ENCODE results near the gene FKBP6. TPM values are rescaled to one million over a fixed set of nuclear protein-coding genes. Genes with fewer than 3 reads are reported as not detected.
A peak's percentile ranks its signal among the peaks of the same experiment; 100 is the strongest.

Gene FKBP6
- total and polyA plus RNA-seq, 9 of the 15 experiments (the other 6 are each of a cell fraction or from before 2014, with no cell fraction given), result not detected

GRCh38 chr7:73308665-73309214 is 19.2 kb upstream of the FKBP6 start, which contains the start of gene NSUN5 (continued):
- TF ChIP-seq RBM14 (IDR thresholded peaks at IDR 0.05; ENCODE audit: borderline replicate concordance, insufficient read depth, low read depth, low read length), result no peak
- TF ChIP-seq SMC3 (conservative IDR thresholded peaks at IDR 0.05; ENCODE audit: insufficient read depth, low read depth, low read length), result no peak
- no peak for TF ChIP-seq ZNF707 (CRISPR knock-in tag; conservative IDR thresholded peaks at IDR 0.05)
- TF ChIP-seq ZNF561 (CRISPR knock-in tag; conservative IDR thresholded peaks at IDR 0.05), result no peak
- no peak for TF ChIP-seq ZBTB5 (IDR thresholded peaks at IDR 0.05)
- TF ChIP-seq RBM15 (IDR thresholded peaks at IDR 0.05; ENCODE audit: insufficient read depth, low read length), result no peak
- no peak for TF ChIP-seq ZNF445 (CRISPR knock-in tag; IDR thresholded peaks at IDR 0.05; ENCODE audit: low read depth)
- no peak for TF ChIP-seq ZBTB8A (IDR thresholded peaks at IDR 0.05; ENCODE audit: partially characterized antibody)
- 0 out of 2 replicates have a peak, but pooled peaks have one; percentile 34 for TF ChIP-seq ZNF174 (CRISPR knock-in tag; IDR thresholded peaks at IDR 0.05)
- no peak for TF ChIP-seq NFXL1 (CRISPR knock-in tag; IDR thresholded peaks at IDR 0.05)
- no peak for TF ChIP-seq CBFB (CRISPR knock-in tag; IDR thresholded peaks at IDR 0.05)
- TF ChIP-seq DIDO1 (tag; IDR thresholded peaks at IDR 0.05; ENCODE audit: low read depth), result no peak; the same call in 1 of the 2 replicates
- TF ChIP-seq TARDBP (IDR thresholded peaks at IDR 0.05), result no peak
- TF ChIP-seq ZNF146 (CRISPR knock-in tag; IDR thresholded peaks at IDR 0.05; ENCODE audit: unreplicated experiment), result no peak
- no peak; the same call in 1 of the 2 replicates for TF ChIP-seq ZNF263 (CRISPR knock-in tag; IDR thresholded peaks at IDR 0.05; ENCODE audit: borderline replicate concordance)
- TF ChIP-seq ERF (CRISPR knock-in tag; IDR thresholded peaks at IDR 0.05), result peak; percentile 57; the same call in 1 of the 2 replicates
- no peak for TF ChIP-seq ILF3 (IDR thresholded peaks at IDR 0.05; ENCODE audit: borderline replicate concordance)
- no peak for TF ChIP-seq PTTG1 (tag; IDR thresholded peaks at IDR 0.05; ENCODE audit: low read depth)
- TF ChIP-seq ZNF140 (CRISPR knock-in tag; IDR thresholded peaks at IDR 0.05), result no peak
- no peak for TF ChIP-seq ZNF134 (CRISPR knock-in tag; conservative IDR thresholded peaks at IDR 0.05)
- TF ChIP-seq FUS (optimal IDR thresholded peaks at IDR 0.05; ENCODE audit: low read depth, low read length), result no peak
- TF ChIP-seq AFF4 (CRISPR knock-in tag; IDR thresholded peaks at IDR 0.05), result no peak
- TF ChIP-seq GABPB2 (CRISPR knock-in tag; conservative IDR thresholded peaks at IDR 0.05), result no peak
- TF ChIP-seq SNIP1 (IDR thresholded peaks at IDR 0.05; ENCODE audit: low read depth), result no peak
- TF ChIP-seq RFX1 (IDR thresholded peaks at IDR 0.05), result no peak
- TF ChIP-seq ZNF121 (CRISPR knock-in tag; conservative IDR thresholded peaks at IDR 0.05), result no peak
